SHP77 (cell line): ENCODE data around the gene GPER1.
"Not testable (repeated sequence)": the region's sequence is repeated elsewhere in the genome, so short reads cannot be mapped to it uniquely, and the experiment has no call there.

Source experiments
- DNase-seq, 2 experiments: peaks; one replicate each; lab custom pipeline; 2025; lab: John Stamatoyannopoulos, UW

GPER1 gene

DNA sequence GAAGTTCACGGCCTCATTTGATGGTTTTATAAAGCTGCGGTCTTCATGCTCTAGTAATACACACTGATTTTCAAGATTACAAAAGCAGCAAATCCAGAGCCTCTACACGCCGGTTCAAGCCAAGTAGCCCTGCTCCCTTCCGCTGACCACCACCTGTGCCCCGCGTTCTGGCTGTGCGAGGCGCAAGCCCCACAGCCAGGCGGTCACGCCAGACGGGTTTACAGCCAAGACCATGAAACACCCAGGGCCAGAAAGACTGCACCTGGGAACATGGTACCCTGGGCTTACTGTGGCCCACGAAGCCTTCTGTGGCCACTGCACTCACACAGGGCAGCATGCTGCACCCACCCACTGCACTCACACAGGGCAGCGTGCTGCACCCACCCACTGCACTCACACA is 33.6 kb downstream of the GPER1 start:
- no peak for DNase-seq

DNA sequence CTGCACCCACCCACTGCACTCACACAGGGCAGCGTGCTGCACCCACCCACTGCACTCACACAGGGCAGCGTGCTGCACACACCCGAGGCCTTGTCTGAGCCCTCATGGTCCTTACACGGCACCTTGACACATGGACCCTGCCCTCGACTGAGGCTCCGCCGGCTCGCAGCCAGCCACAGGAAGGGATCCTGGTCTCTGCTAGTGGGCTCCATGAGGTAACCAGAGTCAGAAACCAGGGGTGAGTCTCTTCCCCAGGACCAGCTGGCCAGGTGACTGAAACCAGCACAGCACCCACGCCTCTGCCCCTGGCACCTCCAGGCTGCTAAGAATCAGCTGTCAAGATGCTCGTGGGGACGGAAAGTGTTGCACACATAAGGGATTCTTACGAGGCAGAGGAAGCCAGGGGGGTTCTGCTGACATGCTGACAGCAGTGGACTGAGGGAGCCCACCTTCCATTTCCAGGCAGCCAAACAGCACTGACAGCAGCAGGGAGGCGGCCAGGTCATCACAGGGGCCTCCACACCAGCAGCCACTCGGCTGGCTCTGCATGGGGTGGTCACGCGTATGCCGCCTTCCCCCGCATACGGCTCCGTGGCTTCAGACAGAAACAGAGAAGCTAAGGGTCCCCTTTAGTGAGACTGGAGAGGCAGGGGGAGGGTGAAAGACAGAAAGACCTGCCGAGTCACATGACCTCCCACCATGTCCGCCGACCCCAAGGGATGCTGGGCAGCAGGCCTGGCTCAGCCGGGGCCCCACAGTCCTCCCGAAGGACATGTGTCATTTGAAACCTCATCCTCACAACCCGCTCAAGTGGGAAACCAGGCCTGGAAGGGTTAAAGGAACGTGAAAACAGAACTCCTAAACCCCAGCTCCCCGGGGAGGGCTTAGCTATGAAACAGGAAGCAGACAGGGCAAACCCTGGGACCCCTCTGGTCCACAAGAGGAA is 34.2 kb downstream of the GPER1 start:
- no peak for DNase-seq

DNA sequence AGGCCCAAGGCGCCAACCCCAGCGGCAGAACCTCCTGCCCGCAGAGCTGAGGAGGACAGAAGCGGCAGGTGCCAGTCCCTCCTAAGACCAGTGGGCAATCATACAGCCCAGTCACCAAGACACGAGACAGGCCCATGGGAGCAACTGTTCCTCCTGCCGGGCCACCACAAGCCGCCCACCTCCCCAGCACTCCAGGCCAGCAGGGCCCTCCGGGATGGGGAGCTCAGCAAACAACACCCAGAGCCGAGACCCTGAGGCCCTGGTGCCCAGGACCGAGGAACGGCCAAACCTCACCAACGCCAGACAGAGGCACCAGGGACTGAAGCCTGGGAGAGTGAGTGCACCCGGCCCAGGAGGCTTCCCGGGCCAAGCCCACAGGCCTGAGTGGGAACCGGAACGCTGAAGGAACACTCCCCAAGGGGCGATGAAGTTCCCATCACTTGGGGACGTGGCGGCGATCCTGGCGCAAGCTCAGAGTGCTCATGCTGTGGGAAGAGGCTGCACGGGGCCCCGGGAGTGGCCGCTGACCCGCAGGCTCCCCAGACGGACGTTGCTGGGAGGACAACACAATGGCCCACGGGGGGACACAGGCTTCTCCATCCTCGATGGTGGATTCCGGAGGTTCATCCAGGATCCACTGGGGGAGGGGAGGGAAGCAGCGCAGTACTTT is 35.1 kb downstream of the GPER1 start:
- DNase-seq, result no peak

DNA sequence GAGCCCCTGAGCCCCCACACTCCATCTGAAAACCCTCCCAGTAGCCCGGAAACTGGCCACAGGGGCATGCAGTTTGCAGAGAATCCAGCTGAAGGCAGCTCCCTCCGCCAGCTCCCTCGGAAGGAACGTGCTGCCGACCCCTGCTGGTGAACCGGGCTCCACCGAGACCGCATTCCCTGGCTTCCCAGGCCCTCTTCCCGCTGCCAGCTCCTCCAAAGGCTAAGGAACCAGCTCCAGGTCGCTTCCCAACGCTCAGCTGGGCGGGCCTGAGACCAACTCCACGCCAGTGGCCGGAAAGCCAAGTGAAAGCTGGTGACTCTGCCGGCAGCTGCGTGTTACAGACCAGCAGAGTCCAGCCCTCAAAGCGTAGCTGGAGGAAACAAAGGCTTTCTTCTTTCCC is 35.8 kb downstream of the GPER1 start:
- DNase-seq, result no peak

DNA sequence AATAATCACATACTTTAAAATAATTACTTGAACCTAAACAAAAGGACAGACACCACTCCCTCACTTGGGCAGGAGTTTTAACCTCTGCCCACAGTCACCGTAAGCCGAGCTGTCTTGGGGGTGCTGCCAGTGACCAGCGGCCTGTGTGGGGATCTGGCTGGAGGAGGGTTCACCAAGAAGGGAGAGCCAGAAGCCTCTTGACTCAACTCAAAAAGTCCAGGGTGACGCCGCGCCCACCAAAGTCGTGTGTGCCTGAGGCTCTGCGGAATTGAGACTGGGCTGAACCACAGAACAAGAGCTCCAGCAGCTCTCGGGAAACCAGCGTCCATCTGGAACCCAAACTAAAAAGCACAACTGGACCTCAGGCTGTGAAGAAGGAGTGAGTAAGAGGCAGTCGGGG is 36.3 kb downstream of the GPER1 start:
- DNase-seq, result no peak

DNA sequence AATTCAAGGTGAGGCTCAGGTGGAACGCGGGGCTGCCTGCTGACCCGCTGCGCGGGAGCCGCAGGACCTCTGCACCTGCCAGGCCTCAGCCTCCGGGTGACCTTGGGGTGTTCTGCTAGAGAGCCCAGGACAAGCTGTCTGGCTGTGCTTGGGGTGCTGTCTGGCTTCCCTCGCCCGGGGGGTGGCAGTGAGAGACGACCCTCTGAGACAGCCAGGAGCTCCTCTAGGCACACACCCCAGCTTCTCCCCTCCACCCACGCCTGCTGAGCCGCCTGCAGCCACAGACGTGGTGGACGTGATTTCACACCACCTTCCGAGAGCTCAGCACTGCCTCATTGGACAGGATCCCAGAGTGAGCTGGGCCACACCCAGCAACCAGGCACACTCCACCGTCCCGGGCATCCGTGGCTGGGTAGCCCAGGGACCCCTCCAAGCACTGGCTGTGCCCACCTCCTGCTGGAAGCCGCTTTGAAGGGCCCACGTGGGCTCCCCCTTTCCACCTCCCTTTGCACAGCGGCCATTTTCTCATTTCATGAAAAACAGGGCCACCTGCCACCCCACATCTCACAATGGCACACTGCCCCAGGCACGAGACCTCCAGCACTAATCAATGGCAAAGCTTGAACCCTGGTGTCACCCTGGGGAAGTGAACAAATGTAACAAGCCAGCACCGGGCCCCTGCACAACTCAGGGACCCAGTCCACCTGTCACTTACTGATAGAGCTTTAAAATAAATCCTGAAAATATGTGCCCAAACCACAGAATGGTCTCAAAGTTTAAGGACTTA is 37.1 kb downstream of the GPER1 start:
- no peak for DNase-seq

DNA sequence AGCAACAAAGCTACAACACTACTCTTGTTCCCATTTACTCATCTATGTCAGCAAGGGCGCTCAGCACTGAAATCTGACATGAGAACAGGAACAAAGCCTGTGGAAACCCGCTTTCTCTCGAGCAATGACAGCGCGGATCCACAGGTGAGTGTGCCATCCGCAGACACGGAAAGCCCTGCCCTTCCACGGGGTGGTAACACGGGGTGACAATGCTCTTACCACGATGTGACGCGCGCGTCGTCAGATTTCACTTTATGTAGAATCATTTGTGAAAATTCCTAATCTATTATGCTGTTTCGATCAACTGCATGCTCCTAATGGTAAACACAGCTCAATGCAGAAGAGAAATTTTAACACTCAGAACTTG is 37.7 kb downstream of the GPER1 start:
- DNase-seq, result no peak

DNA sequence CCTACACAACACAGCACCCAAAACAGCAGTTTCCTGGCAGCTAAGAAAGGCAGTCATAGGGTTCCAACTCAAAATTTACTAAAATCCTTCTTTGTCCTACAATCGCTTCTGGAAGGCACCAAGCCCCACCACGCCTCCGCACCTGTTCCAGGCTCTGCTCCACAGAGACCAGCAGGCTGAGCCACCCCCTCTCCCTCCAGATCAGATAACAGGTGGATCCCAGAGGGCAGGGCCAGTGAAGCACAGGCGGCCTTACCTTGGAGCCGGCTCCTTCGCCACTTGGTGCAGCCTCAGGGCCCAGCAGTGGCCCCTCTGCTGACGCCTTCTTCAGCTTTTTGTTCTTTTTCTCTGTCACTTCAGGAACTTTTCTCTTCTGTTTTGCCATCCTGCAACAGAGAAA is 39.1 kb downstream of the GPER1 start:
- DNase-seq, result no peak

DNA sequence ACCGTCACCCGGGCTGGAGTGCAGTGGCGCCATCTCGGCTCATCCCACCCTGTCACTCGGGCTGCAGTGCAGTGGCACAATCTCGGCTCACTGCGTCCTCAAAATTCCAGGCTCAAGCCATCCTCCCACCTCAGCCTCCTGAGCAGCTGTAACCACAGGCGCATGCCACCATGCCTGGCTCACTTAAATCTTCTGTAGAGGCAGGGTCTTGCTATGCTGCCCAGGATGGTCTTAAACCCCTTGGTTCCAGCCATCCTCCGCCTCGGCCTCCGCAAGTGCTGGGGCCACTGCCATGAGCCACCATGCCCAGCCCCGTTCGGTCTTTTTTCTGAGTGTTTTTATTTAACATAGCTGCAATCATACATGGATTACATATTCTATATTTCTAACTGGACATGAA is 41.5 kb downstream of the GPER1 start:
- no peak for DNase-seq

DNA sequence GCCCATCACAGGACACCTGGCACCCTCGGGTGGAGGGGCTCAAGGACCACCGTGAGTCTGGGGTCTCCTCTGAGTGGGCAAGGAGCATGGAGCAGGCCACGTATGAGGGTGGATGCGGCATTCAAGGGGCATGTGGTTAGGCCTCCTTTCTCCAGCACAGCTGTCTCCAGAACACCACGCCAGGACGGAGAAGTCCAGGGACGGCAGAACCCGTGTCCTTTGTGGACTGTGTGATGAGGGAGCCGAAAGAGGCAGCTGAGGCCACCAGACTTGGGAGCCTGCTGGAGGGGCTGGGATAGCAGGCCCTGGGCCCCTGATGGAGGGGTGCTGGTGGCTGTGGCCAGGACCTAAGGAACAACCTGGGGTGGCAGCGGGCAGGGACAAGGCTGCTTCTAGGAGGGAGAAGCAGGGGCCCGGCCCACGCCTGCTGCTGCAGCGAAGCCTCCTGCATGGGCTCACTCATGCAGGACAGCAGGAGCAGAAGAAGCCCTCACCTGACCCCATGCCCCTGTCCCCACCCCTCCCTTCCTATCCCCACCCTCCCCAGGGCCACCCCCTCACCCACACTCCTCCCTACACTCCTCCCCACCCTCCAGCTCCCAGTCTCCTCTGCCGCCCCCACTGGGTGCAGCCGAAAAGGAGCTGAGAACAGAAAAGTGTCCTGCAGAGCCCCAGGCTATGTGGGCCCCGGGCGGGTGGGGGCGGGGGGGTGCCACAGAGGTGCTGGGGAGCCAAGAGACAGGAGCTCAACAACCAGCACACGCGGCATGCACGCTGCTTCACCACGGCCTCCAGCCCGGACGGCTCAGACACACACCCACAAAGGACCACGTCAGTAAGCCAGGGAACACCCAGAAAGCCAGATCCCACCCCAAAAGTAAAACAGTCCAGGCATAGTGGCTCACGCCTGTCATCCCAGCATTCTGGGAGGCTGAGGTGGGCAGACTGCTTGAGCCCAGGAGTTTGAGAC is 42.4 kb downstream of the GPER1 start:
- DNase-seq, result no peak

DNA sequence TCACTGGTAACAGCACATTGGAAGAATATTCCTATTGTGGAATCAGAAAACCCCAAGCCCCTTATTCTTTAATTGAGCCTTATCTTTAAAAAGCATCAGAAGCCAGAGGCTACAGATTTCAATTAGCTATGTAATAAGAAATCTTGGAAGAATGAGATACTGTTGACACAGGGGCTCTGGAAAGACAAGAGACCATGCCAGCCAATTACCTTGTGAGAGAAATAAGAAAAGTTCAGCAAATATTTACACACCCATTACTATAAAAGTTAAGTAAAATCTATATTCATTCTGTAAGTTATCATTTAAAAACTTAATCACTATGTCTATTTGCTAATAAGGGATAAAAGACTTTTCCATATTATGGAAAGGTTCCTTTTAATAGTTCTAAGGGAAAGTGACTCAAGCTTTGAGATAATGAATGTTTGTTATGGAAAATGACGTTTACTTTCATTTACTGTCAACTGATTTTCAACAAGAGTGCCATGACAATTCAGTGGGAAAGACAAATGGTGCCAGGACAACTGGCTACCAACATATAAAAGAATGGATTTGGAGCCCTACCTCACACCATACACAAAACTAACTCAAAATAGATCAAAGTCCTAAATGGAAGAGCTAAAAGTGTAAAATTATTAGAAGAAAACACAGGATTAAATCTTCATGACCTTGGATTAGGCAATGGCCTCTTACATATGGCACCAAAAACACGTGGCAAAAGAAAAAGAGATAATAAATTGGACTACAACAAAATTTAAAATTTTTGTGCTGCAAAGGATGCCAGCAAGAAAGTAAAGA is 43.8 kb downstream of the GPER1 start:
- DNase-seq, result no peak

DNA sequence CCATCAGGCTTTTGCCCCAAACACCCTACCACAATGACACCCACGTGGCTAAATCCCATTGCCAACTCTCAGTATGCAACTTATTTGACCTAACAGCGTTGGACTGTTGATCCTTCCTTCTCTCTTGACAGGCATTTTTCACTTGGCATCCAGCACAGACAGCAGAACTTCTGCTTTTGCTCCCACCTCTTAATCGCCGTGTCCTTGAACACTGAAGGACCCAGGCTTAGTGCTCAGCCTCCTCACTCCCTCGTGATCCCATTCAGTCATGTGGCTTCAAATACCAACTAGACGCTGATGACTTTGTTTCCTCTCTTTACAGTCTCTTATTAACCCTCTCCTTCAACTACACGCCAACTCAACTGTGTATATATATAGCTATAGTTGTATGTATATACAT is 47.0 kb downstream of the GPER1 start:
- no peak for DNase-seq

DNA sequence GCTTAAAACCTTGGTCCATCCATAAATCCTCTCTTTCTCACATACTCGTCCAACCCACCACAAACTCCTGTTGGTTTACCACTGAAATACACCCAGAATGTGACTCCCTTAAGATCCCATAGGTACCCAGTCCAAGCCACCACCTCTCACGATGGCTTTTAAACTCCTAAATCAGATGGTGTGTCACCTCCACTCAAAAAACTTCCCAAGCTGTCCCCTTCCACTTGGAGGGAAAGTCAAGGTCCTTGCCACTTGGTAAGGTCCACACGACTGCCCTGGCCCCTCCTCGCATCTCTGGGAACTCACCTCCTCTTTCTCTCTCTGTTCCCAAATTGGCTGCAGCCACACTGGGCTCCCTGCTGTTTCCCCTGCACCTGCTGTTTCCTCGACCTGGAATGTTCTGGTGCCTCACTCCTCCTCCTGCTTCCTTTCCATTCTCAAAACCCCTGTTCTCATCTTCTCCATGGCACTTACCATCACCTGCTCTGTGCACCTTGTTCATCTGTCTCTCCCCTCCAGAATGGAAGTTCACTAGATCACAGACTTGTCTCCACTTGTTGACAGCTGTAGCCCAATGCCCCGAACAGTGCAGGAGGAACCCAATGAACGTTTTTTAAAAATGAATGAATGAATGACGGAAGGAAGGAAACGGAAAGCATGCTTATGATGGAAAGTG is 49.1 kb downstream of the GPER1 start:
- DNase-seq, result peak; percentile 50 to 60

DNA sequence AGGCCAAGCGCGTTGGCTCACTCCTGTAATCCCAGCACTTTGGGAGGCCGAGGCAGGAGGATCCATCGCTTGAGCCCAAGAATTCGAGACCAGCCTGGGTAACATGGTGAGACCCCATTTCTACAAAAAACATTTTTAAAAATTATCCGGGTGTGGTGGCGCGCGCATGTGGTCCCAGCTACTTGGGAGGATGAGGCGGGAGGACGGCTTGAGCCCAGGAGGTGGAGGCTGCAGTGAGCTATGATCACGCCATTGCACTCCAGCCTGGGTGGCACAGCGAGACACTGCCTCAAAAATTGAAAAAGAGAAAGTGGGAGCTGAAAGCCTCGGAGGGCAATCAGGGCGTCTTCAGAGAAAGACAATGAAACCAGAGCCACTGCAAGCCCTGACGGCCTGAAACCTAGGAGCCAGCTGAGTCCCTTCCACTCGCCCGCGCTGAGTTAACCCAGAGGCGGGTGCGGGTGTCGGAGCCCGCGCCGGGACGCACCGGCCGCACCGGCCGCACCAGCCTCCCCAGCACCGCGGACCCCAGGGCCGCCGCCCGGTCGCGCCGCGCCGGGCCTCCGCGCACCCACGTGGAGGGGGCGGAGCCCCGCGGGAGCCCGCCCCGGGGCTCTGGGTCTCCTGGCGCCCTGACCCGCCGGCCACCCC is 49.7 kb downstream of the GPER1 start:
- no peak for DNase-seq

DNA sequence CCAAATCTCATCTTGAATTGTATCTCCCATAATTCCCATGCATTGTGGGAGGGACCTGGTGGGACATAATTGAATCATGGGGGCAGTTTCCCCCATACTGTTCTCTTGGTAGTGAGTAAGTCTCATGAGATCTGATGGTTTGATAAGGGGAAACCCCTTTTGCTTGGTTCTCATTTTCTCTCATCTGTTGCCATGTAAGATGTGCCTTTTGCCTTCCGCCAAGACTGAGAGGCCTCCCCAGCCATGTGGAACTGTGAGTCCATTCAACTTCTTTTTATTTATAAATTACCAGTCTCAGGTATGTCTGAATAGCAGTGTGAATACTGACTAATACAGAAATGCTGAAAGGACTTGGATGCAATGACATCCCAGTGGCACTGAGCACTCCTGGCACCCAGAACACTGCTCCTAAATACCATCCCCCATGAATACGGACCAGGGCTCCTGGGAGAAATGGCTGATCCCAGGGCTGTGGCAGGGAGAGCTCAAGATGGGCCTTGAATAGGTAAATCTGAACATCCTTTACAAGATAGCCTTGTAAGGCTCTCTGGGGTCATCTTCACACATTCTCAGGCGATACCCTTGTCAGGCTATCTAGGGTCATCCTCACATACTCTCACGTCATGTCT is 52.7 kb downstream of the GPER1 start:
- no peak for DNase-seq

DNA sequence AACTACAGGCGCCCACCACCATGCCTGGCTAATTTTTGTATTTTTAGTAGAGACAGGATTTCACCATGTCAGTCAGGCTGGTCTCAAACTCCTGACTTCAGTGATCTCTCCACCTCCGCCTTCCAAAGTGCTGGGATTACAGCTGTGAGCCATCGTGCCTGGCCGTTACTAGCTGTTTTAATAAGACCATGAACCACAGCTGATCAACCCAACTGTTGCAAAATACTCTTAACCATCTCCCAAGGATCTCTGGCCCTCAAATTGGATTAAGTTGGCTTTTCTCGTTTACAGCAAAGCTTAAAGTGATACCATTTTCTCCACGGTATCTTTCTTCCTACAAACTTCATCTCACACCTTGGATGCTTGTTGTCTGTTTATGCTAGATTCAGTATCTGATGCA is 53.7 kb downstream of the GPER1 start:
- DNase-seq, result no peak

DNA sequence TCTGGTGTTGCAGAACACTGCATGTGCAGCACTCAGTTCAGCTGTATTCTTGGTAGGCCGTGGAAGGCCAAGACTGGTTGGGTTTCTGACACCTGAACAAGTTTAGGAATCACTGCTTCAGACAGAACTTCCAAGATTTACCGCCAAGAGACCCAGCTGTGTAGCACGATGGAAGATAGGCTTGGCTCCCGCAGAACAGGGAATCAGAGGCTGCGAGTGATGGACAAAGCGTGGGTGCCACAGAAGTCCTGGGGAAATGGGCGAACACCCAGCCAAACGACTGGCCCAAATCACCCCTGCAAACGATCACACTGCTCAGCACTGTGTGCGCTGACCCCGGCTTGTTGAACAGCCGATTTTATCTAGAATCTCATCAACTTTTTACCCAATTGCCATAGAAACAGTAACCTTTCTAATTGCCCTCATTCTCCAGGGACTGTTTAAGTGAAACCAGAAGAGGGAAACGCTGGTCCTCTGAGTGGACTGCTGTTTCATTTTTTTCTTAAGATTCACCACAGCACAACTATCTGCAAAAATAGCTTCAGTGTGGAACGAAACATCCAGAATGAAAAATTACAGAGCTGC is 54.2 kb downstream of the GPER1 start:
- DNase-seq, result no peak

DNA sequence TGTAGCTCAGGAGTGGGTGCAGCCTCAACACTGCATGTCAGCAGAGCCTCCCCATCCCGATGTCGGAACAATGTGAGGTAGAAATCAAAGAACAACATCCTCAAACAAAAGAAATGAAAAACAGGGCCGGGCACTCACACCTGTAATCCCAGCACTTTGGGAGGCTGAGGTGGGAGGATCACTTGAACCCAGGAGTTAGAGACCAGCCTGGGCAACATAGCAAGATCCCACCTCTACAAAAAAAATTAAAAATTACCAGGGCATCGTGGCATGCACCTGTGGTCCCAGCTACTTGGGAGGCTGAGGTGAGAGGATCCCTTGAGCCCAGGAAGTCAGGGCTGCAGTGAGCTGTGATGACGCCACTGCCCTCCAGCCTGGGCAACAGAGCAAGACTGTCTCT is 55.1 kb downstream of the GPER1 start:
- not testable (repeated sequence) for DNase-seq
